Upper lobe of right lung (tissue), 1 donor: Measurements from ENCODE around the gene XRRA1. TPM values are rescaled to one million over a fixed set of nuclear protein-coding genes. Genes with fewer than 3 reads are reported as not detected.
"Not testable (repeated sequence)": the region's sequence is repeated elsewhere in the genome, so short reads cannot be mapped to it uniquely, and the experiment has no call there.

Experiments used
- ATAC-seq: fragments of 200-7000 bp; cut with Tn5 transposase; one replicate; pipeline ENCODE4 v1.9.1; 2020; ENCODE audit warnings: mild to moderate bottlenecking, moderate library complexity
- DNase-seq: peaks from one replicate; pipeline ENCODE4 v3.0.0-alpha.2; 2020
- H3K27ac ChIP-seq: fragments of 200-600 bp; one replicate; pipeline ENCODE4 v1.8.0; 2022
- H3K27me3 ChIP-seq: fragments of 200-600 bp; one replicate; pipeline ENCODE4 v1.8.0; 2022; ENCODE audit warnings: mild to moderate bottlenecking
- H3K36me3 ChIP-seq: fragments of 200-600 bp; one replicate; pipeline ENCODE4 v1.8.0; 2022
- H3K4me1 ChIP-seq: fragments of 200-600 bp; one replicate; pipeline ENCODE4 v1.8.0; 2022
- H3K4me3 ChIP-seq: fragments of 200-600 bp; one replicate; pipeline ENCODE4 v1.8.0; 2022; ENCODE audit warnings: mild to moderate bottlenecking
- H3K9me3 ChIP-seq: fragments of 200-600 bp; one replicate; pipeline ENCODE4 v1.8.0; 2022
- intact Hi-C: fragments of 100-400 bp; cut with DNase I; formaldehyde crosslinking; loops from one replicate; pipeline ENCODE4 v1.11.0; 2022
- total RNA-seq: library from RNA; stranded (reverse); fragmentation: NEBNext Ultra II Directional; extraction: Animal tissue kit (Norgen Biotek cat#: 25700); gene quantifications from one replicate; pipeline ENCODE4 v1.2.1, GENCODE V29; 2021
- TF ChIP-seq, protein P1 (sequence below): fragments of 200-600 bp; IDR thresholded peaks from one replicate; pipeline ENCODE4 v1.8.0; 2022; ENCODE audit warnings: antibody characterized with exemption
- donor health status: DM: no; HTN: yes; CAD: no; lungs with severe emphysema.

XRRA1 gene
- total RNA-seq, 1 donor from 2014 or later = 10.6 TPM

DNA sequence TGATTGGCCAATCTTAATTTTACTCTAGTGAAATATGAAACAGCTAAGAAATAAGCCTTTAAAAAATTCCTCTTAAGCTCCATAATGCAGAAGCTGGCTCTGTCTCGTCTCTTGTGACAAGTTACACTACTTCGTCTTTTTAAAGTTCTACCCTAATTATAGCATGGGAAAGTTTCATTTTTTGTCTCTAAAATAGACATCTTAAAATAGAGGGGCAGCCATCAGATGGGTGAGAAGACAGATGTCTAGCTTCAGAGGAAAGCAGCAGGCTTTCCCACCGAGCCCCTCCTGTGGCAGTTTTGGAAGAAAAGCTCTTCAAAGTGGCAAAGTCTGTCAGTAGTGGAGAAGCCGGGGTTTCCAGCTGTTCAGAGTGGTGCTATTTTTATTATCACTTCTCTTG, 39.5 kb downstream of the XRRA1 start:
- Histone ChIP-seq H3K27ac (no peak overlapping the region), H3K4me1 (no peaks in the 10 kb centered on the region), H3K36me3 (peaks cover 25% of the 10 kb centered on the region), H3K4me3 (no peak overlapping the region), H3K27me3 (no peaks in the 10 kb centered on the region), H3K9me3 (no peaks in the 10 kb centered on the region)
- DNase-seq (no peak), ATAC-seq (no peak)
- intact Hi-C loops = no loop called here
- TF ChIP-seq, protein P1, sequence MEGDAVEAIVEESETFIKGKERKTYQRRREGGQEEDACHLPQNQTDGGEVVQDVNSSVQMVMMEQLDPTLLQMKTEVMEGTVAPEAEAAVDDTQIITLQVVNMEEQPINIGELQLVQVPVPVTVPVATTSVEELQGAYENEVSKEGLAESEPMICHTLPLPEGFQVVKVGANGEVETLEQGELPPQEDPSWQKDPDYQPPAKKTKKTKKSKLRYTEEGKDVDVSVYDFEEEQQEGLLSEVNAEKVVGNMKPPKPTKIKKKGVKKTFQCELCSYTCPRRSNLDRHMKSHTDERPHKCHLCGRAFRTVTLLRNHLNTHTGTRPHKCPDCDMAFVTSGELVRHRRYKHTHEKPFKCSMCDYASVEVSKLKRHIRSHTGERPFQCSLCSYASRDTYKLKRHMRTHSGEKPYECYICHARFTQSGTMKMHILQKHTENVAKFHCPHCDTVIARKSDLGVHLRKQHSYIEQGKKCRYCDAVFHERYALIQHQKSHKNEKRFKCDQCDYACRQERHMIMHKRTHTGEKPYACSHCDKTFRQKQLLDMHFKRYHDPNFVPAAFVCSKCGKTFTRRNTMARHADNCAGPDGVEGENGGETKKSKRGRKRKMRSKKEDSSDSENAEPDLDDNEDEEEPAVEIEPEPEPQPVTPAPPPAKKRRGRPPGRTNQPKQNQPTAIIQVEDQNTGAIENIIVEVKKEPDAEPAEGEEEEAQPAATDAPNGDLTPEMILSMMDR = no peak

DNA sequence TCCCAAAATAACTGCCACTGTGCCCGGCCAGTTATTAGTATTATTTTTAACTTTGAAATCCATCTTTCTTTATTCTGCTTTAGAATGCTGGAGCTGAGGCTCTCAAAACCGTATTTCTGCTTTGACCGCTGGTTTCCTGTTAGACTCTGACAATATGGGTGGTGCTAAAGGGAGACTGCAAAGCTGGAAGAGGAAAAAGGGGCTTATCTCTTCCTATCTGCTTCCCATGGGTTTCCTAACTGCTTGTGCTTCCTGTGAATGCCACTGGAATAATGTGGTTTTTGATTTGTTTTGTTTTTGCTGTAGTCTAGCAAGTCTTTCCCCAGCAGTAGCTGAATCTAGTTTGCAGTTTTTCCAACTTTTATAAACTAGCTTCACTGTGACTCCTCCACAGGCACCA, 43.6 kb downstream of the XRRA1 start:
- Histone ChIP-seq H3K27ac (no peak overlapping the region), H3K36me3 (peaks cover 16% of the 10 kb centered on the region), H3K27me3 (no peaks in the 10 kb centered on the region), H3K4me3 (no peak overlapping the region), H3K4me1 (no peaks in the 10 kb centered on the region), H3K9me3 (peaks cover 11% of the 10 kb centered on the region)
- TF ChIP-seq, protein P1 = no peak
- intact Hi-C loops = no loop called here
- ATAC-seq = no peak
- DNase-seq = no peak

DNA sequence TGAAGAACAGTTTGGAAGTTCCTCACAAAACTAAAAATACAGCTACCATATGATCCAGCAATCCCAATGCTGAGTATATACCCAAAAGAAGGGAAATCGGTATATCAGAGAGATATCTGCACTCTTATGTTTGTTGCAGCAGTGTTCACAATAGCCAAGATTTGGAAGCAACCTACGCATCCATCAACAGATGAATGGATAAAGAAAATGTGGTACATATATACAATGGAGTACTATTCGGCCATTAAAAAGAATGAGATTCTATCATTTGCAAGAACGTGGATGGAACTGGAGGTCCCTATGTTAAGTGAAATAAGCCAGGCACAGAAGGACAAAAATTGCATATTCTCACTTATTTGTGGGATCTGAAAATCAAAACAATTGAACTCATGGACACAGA, 46.5 kb downstream of the XRRA1 start:
- Histone ChIP-seq H3K4me3 (no peak overlapping the region), H3K27me3 (no peaks in the 10 kb centered on the region), H3K9me3 (peaks cover 11% of the 10 kb centered on the region), H3K27ac (no peak overlapping the region), H3K36me3 (peaks cover 13% of the 10 kb centered on the region), H3K4me1 (no peaks in the 10 kb centered on the region)
- intact Hi-C loops = no loop called here
- TF ChIP-seq, protein P1 = no peak
- ATAC-seq (no peak), DNase-seq (no peak)

DNA sequence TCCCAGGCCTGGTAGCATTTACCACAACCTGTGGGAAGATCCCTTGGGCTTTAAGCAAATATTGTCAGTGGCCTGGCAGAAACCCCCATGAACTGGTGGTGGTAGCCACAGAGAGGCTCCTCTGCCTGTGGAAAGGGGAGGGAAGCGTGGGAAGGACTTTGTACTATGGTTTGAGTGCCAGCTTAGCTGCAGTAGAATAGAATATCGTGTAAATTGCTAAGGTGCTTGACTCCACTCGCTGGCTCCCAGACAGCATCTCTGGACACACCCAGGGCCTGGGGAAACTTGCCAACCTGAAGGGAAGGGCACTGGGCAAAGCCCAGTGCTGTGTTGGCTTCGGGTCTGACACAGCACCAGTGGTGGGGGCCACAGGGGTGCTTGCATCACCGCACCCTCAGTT, 52.6 kb downstream of the XRRA1 start:
- H3K4me3 ChIP-seq = no peak overlapping the region
- H3K9me3 ChIP-seq = peaks cover 7% of the 10 kb centered on the region
- no peak overlapping the region for H3K27ac ChIP-seq
- no peaks in the 10 kb centered on the region for H3K36me3 ChIP-seq
- intact Hi-C loops = no loop called here
- no peak for DNase-seq
- no peaks in the 10 kb centered on the region for H3K4me1 ChIP-seq
- TF ChIP-seq, protein P1 = no peak
- no peak for ATAC-seq
- H3K27me3 ChIP-seq = no peaks in the 10 kb centered on the region

DNA sequence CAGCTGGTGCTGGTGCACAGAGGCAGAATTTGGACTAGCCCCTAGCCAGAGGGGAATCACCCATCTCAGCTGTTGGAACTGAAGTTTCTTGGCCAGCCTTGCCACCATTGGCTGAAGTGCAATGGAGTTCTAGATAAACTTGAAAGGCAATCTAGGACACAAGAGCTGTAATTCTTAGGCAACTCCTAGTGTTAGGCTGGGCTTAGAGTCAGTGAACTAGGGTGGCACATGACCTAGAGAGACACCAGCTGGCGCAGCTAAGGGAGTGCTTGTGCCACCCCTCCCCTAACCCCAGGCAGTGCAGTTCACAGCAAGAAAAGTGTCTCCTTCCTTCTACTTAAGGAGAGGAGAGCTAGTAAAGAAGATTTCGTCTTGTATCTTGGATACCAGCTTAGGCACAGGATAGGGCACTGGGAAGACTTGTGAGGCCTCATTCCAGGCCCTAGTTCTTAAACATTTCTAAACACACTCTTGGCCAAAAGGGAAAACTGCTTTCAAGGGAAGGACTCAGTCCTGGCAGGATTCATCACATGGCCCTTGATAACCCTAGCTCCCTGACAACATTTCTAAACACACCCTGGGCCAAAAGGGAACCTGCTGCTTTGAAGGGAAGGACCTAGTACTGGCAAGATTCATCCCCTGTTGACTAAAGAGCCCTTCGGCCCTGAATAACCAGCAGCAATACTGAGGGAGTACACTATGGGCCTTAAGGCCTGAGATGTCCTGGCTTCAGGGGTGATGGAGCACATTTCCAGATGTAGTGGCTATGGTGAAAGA, 53.4 kb downstream of the XRRA1 start:
- Histone ChIP-seq H3K27ac (no peak overlapping the region), H3K4me1 (no peaks in the 10 kb centered on the region), H3K27me3 (no peaks in the 10 kb centered on the region), H3K36me3 (no peaks in the 10 kb centered on the region), H3K4me3 (no peak overlapping the region), H3K9me3 (no peaks in the 10 kb centered on the region)
- ATAC-seq (peak; percentile 45), DNase-seq (no peak)
- TF ChIP-seq, protein P1 = no peak
- intact Hi-C loops = no loop called here

DNA sequence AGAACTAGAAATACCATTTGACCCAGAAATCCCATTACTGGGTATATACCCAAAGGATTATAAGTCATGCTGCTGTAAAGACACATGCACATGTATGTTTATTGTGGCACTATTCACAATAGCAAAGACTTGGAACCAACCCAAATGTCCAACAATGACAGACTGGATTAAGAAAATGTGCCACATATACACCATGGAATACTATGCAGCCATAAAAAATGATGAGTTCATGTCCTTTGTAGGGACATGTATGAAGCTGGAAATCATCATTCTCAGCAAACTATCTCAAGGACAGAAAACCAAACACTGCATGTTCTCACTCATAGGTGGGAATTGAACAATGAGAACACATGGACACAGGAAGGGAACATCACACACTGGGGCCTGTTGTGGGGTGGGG, 55.9 kb downstream of the XRRA1 start:
- DNase-seq, H3K27me3 ChIP-seq, ATAC-seq, H3K4me1 ChIP-seq, H3K9me3 ChIP-seq, intact Hi-C loops, H3K4me3 ChIP-seq, H3K27ac ChIP-seq, H3K36me3 ChIP-seq: not testable (repeated sequence)
